ENCODE data around the gene MAEL.

DNA sequence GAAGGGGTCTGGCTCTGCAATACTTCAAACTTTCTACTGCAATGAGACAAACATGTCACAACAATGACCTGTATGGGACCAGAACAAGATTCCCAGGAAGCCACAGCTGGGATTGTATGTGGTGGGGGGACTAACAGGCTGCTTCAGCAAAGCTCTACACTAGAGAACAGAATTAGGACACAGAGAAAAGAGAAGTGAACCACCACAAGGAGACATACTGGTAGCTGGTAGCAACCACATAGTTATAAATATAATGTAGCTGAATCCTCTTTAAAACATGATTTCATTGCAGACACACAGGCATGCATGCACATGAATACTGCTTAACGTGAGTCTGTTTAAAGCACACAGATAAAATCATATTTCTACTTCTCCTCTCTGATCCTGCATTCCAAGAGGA, 10.3 kb upstream of the MAEL start:
- TF ChIP-seq, protein P1, sequence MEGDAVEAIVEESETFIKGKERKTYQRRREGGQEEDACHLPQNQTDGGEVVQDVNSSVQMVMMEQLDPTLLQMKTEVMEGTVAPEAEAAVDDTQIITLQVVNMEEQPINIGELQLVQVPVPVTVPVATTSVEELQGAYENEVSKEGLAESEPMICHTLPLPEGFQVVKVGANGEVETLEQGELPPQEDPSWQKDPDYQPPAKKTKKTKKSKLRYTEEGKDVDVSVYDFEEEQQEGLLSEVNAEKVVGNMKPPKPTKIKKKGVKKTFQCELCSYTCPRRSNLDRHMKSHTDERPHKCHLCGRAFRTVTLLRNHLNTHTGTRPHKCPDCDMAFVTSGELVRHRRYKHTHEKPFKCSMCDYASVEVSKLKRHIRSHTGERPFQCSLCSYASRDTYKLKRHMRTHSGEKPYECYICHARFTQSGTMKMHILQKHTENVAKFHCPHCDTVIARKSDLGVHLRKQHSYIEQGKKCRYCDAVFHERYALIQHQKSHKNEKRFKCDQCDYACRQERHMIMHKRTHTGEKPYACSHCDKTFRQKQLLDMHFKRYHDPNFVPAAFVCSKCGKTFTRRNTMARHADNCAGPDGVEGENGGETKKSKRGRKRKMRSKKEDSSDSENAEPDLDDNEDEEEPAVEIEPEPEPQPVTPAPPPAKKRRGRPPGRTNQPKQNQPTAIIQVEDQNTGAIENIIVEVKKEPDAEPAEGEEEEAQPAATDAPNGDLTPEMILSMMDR (IDR thresholded peaks at IDR 0.05), result no peak
- TF ChIP-seq TAF1 (IDR thresholded peaks at IDR 0.05; ENCODE audit: borderline replicate concordance, low read depth, low read length) (no peak), SMC3 (IDR thresholded peaks at IDR 0.05; ENCODE audit: low read depth, low read length) (no peak), NFIC (IDR thresholded peaks at IDR 0.05; ENCODE audit: borderline replicate concordance) (no peak), RAD21 (IDR thresholded peaks at IDR 0.05; ENCODE audit: low read length) (no peak)
- TF ChIP-seq, protein P2, sequence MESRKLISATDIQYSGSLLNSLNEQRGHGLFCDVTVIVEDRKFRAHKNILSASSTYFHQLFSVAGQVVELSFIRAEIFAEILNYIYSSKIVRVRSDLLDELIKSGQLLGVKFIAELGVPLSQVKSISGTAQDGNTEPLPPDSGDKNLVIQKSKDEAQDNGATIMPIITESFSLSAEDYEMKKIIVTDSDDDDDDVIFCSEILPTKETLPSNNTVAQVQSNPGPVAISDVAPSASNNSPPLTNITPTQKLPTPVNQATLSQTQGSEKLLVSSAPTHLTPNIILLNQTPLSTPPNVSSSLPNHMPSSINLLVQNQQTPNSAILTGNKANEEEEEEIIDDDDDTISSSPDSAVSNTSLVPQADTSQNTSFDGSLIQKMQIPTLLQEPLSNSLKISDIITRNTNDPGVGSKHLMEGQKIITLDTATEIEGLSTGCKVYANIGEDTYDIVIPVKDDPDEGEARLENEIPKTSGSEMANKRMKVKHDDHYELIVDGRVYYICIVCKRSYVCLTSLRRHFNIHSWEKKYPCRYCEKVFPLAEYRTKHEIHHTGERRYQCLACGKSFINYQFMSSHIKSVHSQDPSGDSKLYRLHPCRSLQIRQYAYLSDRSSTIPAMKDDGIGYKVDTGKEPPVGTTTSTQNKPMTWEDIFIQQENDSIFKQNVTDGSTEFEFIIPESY (IDR thresholded peaks at IDR 0.05; ENCODE audit: borderline replicate concordance, low read depth), result no peak
- TF ChIP-seq, protein P3, sequence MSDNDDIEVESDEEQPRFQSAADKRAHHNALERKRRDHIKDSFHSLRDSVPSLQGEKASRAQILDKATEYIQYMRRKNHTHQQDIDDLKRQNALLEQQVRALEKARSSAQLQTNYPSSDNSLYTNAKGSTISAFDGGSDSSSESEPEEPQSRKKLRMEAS (IDR thresholded peaks at IDR 0.05; ENCODE audit: low read depth), result no peak

Data from SK-N-SH (cell line).